Measurements from ENCODE around the gene PGAM5. TPM values are rescaled to one million over a fixed set of nuclear protein-coding genes. Genes with fewer than 3 reads are reported as not detected.

Gene PGAM5
- total RNA-seq, 1 experiment from 2014 or later = 78.1 TPM

DNA sequence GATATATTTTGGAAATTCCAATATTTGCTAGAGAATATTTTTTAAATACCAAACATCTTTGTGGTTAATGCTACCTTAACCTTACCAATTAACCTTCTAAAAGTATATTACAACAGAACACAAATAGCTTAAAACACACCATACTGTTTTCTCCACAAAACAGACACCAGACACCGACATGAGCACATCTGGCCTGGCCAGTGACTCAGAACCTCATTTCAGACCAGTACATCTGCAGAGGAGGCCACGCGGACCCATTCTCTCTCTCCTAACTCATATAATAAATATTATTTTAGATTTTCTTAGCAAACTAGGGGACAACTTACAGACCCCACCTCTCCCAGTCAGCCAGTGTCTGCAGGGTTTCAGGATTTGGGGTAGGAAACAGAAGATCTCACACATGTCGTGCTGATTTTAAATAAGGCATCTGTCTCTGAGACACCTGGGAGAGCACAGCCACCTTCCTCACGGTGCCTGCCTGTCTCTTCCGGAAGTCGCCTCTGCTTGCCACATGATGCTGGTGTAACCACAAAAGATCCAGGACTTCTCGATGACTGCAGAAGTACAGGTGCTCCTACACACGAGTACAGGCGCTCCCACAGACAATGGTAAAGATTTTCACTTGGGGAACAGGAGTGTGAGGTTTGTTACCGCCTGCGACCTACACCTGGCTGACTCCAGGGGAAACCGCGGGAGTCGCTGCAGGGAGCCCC, 60.6 kb downstream of the PGAM5 start:
- CTCF ChIA-PET = no interaction called here
- H3K4me3 Mint-ChIP-seq (ENCODE audit: unreplicated experiment) = no peak overlapping the region
- Histone ChIP-seq H3K27me3 (replicated peaks; ENCODE audit: control insufficient read depth, insufficient read depth, low read length) (no peaks in the 10 kb centered on the region), H3K4me1 (no peaks in the 10 kb centered on the region), H3K4me3 (ENCODE audit: low read depth, low read length) (no peak overlapping the region), H3K36me3 (ENCODE audit: control insufficient read depth, insufficient read depth, low read length) (peaks cover 1% of the 10 kb centered on the region; the same call in 1 of the 2 replicates), H3K9me3 (no peaks in the 10 kb centered on the region)
- H3K27ac Mint-ChIP-seq (ENCODE audit: unreplicated experiment) = no peak overlapping the region
- H3K36me3 Mint-ChIP-seq (ENCODE audit: insufficient read depth, unreplicated experiment) = peaks cover 77% of the 10 kb centered on the region
- H3K9me3 Mint-ChIP-seq (ENCODE audit: unreplicated experiment) = no peaks in the 10 kb centered on the region
- no TSS peak for BruUV-seq (replicated peaks)
- TF ChIP-seq CTCF (IDR thresholded peaks at IDR 0.05; ENCODE audit: insufficient read depth in 1 of 2, low read depth in 1 of 2, low read length in 1 of 2, severe bottlenecking in 1 of 2, unreplicated experiment in 1 of 2) = no peak
- intact Hi-C loops (cut with micrococcal nuclease; ENCODE audit: unreplicated experiment) = no loop called here
- H3K27me3 Mint-ChIP-seq (ENCODE audit: insufficient read depth, unreplicated experiment) = no peaks in the 10 kb centered on the region
- no peak for DNase-seq
- no peaks in the 10 kb centered on the region for H3K4me1 Mint-ChIP-seq (ENCODE audit: low read depth, unreplicated experiment)
- POLR2A ChIA-PET = no interaction called here

Other genes with a start within 250 kb of the PGAM5 start
- gene FBRSL1, start 220.7 kb upstream of the PGAM5 start, total RNA-seq (2022) = 90.3 and 96.1 TPM in 2 replicates
- not detected in 2 replicates for gene LRCOL1, start 100.3 kb upstream of the PGAM5 start, total RNA-seq (2022)
- gene P2RX2, start 92.1 kb upstream of the PGAM5 start, total RNA-seq (2022) = not detected in 2 replicates
- 167 and 170 TPM in 2 replicates for gene POLE, start 23.5 kb upstream of the PGAM5 start, total RNA-seq (2022)
- gene PXMP2, start 23.3 kb upstream of the PGAM5 start, total RNA-seq (2022) = 29.8 and 39.9 TPM in 2 replicates
- gene ANKLE2, start 51.0 kb downstream of the PGAM5 start, total RNA-seq (2022) = 80.8 and 86.6 TPM in 2 replicates
- gene GOLGA3, start 118.0 kb downstream of the PGAM5 start, total RNA-seq (2022) = 62.2 and 67.0 TPM in 2 replicates
- 28.0 and 32.3 TPM in 2 replicates for gene CHFR, start 176.8 kb downstream of the PGAM5 start, total RNA-seq (2022)
- 7.1 and 7.5 TPM in 2 replicates for gene ZNF605, start 245.5 kb downstream of the PGAM5 start, total RNA-seq (2022)